ENCODE data around the gene SLC9A3.
"Not testable (repeated sequence)": the region's sequence is repeated elsewhere in the genome, so short reads cannot be mapped to it uniquely, and the experiment has no call there.

Gene SLC9A3

DNA sequence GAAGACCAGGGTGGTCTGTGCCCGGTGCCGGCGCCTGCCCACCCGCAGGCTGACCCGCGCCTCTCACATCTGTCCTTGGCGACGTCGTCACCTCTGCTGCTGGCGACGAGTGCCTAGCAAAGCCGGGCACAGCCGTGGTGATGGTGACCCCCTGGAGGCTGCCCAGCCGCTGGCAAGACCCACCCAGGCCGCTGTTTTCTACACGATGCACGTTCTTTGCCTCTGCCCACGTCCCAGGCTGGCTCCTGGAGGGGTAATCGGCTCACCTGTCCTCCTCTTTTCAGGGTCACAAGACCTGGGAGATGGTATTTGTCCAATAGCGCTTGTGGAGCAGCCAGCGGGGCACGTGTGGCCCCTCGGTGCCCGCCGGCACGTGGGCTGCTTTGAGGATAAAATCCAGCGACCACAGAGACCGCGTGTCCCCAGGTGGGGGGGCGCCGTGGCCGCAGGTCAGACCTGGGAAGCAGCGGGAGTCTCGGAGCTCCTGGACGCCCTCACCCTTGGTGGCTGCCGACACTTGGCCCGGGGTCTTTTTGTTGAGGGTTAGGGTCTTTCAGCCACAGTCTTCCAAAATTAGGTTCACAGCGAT lies 29.5 kb downstream of the SLC9A3 start:
- H3K4me3 ChIP-seq = no peak overlapping the region
- no peak overlapping the region for H3K27ac ChIP-seq

DNA sequence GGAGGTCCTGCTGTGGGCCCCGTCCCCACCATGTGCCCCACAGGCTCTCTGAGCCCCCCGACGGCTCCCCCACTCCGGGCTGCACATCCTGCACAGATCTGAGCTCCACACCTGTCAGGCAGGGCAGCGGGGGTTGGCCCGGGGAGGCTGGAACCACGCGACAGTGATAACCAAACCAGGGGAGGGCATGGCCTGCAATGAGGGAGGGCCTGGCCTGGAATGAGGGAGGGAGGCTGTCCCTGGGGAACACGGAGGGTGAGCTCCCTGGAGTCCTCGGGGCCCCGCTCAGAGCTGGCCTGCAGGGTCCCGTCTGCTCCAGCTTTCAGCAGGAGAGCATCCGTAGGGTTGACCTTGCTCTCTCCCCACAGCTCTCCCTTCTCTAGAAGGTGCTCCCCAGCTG lies 30.5 kb downstream of the SLC9A3 start:
- no peak overlapping the region for H3K27ac ChIP-seq
- no peak overlapping the region for H3K4me3 ChIP-seq

DNA sequence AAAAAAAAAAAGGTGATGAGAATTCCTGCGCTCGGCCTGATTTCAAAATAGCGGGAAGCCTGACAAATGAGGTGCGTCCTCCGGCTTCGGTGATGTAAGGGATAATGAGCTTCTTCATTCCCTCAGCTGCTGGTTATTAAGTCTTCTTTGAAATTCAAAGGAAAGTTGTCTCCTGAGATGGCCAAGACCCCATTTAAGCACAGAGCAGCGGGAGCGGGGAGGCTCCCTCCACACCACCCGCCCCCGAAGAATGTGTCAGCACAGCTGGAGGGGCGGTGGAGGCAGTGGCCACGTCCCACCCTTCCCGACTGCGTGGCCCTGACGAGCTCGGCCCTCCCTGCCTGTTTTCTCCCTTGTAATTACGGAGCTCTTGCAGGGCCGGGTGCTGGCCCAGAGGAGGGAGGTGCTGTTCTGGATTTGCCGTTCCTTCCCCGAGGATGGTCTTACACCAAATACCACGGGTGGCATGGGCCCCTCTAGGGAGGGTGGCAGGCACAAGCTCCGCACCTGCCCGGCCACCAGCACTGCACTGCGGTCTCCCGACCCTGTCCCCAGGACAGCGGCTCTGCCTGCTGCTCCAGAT lies 31.0 kb downstream of the SLC9A3 start:
- Histone ChIP-seq H3K27ac (no peak overlapping the region), H3K4me3 (no peak overlapping the region)

DNA sequence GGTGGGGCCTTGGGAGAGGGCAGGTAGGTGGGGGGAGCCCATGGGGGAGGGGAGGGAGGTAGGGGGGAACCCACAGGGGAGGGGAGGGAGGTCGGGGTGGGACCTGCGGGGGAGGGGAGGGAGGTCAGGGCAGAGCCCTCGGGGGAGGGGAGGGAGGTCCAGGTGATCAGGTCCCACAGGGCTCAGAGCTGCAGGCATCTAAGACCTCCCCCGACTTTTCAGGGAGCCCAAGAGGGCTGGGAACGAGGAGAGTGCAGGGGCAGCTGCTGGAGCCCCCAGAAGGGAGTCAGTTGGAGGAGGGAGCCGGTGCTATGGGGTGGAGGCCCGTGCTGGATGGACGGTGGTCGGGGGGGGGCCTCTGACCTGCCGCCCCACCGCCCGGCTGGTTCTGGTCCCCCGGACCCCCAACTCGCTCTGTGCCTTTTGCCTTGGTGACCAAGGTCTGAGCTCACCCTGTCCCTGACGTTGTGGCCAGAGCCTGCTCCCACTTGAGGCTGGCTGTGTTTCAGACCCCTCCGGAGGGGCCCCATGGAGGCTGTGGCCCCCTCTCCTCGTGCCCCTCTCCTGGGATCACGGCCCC lies 31.8 kb downstream of the SLC9A3 start:
- Histone ChIP-seq H3K4me3 (no peak overlapping the region), H3K27ac (no peak overlapping the region)

DNA sequence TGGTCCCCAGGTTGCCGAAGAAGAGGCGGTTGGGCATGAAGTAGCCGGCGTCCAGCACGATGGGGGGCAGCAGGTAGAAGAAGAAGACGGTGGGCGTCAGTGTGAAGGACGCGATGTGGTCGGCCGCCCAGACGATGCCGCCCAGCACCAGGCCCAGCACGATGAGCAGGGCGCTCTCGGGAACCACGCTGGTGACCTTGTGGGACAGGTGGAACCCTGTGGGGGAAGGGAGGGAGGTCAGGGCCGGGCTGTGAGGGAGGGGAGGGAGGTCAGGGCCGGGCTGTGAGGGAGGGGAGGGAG lies 32.4 kb downstream of the SLC9A3 start:
- Histone ChIP-seq H3K27ac (no peak overlapping the region), H3K4me3 (no peak overlapping the region)

DNA sequence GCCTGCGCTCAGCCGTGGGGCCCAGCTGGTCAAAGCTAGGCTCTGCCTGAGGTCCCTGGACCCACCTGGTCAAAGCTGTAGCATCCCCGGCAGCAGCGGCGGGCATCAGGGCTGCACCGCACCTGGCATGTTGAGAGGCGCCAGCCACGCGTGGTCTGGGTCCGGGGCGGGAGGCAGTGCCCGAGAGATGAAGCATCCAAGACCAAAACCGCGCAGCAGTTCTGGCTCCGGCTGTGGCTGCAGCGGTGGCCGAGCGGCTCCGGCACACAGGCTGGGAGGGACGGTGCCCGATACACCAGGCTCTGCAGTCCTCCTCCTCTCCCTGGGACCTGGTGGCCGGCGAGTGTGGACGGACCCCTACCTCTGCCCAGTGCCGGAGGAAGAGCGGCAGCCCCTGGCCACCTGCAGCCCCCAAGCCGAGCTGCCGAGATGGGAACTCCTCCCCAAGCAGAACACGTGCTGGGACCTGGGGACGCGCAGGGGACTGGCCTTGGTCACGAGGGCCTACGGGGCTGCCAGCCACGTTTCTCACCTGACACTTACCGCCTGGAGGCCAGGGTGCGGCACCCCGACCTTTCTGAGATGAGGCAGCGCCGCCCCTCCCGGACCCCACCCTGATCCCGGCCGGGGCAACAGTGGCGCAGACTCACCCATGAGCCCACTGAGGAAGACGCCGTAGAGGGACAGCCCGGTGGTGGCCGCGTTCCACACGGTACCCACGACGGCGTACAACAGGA lies 33.0 kb downstream of the SLC9A3 start:
- H3K27ac ChIP-seq = no peak overlapping the region
- H3K4me3 ChIP-seq = no peak overlapping the region

DNA sequence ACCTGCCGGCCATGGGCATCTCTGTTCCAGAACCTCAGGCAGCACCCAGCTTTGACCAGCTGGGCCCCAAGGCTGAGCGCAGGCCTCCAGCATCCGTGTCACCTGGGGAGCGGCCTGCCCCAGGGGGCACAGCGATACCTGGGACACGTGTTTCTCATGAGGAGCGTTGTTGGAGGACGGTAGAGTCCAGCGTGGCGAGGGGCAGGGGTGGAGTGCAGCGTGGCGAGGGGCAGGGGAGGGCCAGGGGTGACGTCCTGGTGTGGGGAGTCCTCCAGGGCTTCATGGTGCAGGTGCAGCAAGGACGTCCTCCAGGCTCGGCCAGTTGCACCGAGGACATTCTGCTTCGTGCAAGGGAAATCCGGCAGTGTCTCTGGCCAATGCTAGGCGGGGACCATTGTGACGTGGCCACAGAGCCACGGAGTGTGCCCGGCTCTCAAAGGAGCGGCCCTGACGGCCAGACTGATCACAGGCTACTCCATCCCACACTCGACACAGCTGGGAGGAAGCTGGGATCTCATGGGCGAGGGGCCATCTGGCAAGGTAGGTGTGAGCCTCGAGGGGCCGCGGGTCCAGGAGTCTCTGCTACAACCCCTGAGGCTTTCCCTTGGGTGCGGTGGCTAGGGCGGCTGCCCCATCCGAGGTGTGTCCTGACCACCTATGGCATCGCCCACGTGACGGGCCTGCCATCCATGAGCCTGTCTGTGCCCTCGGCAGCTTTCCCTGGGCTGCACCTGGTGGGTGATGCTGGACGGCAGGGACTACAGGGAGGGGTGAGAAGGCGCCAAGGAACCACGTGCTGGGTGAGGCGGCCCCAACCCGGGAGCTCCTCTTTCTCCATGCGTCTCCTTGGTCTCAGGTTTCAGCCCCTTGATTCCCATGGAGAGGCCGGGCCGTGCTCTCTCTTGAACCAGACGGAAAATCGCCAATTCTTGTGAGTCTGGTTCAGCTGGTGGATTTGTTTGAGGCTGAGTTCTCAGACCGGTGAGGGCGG lies 33.8 kb downstream of the SLC9A3 start:
- no peak overlapping the region for H3K27ac ChIP-seq
- H3K4me3 ChIP-seq = no peak overlapping the region

DNA sequence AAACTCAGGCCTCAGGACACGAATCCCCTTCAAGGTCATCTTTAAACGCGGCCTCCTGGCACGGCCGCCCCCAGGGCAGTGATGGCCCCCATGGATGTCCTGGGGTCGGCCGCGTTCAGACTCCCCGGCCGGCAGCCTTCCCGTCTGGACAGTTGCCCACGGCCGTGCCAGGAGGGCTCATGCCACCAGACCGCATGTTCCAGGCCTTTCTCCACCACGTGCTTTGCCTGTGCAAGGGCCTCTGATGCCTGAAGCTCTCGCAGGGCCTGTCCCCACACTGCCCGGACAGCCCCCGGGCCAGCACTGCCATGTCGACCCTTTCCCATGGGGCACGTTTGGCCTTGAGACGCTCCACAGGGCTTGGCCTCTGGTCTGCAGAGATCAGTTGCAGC lies 34.6 kb downstream of the SLC9A3 start:
- Histone ChIP-seq H3K4me3 (no peak overlapping the region), H3K27ac (no peak overlapping the region)

DNA sequence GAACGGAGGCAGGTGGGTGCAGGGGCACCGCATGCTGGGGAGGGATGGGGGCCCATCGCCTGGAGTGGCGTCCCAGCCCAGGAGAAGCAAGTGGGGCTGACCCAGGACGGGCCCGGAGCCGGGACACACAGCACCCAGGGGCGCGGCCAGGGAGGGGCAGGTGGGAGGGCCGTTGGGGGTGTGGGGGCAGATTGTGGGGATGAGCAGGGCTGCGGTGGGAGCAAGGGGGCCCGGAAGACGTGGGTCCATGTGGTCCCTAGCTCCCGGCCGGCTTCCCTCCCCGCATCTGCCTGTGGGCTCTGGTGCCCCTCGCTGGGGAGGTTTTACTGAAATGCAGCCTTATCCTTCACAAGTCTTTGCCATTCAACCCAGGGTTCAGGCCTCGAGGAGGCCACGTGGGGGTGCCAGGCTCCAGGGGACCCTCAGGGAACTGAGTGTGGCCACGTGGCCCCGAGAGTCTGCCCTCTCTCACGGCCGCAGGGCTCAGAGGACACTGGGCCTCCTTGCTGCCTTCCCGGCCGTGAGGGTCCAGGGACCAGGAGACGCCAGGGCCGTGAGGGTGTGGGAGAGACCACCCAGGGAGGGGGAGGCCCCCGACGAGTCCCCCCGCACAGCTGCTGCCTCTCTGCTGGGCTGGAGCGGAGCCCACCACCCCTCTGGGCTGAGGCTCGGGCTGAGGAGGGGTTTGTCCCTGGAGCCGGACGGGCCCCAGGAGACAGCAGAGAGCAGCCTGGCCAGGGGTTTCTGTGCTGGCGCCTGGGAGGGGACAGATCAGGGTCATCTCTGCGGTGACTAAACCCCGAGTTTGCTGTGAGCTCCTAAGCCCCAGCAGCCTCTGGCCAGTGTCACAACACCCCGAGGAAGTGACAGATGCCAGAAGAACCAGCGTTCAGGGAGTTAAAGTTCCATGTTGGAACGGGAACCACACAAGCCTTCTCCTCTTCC lies 35.2 kb downstream of the SLC9A3 start:
- H3K27ac ChIP-seq = no peak overlapping the region
- H3K4me3 ChIP-seq = no peak overlapping the region

DNA sequence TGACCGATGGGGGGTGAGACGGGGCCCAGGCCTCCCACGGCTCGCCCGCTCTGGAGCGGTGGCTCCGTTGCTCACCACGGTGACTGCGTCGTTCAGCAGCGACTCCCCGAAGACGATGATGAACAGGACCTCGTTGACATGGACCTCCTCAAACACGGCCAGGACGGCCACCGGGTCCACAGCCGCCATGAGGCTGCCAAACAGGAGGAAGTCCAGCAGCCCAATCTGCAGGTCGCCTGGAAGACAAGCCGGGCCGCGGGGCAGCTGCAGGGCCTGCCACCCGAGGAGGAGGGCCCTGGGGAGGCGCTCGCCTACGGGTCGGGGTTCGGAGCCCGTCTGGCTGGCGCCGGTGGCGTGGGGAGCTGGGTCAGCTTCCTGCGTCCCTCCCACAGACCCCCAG lies 36.0 kb downstream of the SLC9A3 start:
- Histone ChIP-seq H3K4me3 (no peak overlapping the region), H3K27ac (no peak overlapping the region)

DNA sequence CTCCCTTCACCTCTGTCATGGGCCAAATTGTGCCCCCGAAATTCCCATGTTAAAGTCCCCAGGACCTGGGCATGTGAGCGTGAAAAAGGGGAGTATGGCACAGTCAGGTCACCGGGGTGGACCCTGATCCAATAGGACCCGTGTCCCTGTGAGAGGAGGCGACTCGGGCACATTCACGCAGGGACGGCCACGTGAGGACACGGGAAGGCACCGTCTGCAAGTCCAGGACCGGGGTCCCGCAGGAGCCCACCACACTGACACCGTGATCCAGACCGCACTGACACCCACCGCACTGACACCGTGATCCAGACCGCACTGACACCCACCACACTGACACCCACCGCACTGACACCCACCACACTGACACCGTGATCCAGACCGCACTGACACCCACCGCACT lies 37.7 kb downstream of the SLC9A3 start:
- H3K4me3 ChIP-seq, H3K27ac ChIP-seq: not testable (repeated sequence)

DNA sequence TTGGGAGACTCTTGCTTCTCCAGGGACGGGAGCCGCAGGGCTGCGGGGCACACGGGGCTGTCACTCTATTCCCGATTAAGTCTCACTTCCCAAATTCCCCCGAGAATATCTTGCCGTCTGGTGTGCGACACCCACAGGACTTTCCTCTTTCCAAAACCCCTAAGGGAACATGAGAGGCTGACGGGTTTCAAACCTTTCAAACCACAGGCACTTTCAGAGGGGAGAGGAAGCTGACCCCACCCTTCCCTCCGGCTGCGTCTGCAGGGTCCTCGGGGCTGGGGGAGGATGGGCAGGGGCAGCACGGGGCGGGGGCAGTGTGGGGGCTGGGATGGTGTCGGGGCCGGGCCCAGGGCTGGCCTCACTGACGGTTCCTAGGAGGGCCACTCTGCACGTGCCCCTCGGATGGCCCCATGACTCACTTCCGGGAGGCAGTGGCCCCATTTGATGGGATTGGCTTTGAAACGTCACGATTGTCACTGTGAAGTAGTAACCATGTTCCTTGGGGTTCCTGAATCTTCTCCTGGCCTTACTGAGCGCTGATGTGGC lies 38.2 kb downstream of the SLC9A3 start:
- H3K27ac ChIP-seq = no peak overlapping the region
- no peak overlapping the region for H3K4me3 ChIP-seq

DNA sequence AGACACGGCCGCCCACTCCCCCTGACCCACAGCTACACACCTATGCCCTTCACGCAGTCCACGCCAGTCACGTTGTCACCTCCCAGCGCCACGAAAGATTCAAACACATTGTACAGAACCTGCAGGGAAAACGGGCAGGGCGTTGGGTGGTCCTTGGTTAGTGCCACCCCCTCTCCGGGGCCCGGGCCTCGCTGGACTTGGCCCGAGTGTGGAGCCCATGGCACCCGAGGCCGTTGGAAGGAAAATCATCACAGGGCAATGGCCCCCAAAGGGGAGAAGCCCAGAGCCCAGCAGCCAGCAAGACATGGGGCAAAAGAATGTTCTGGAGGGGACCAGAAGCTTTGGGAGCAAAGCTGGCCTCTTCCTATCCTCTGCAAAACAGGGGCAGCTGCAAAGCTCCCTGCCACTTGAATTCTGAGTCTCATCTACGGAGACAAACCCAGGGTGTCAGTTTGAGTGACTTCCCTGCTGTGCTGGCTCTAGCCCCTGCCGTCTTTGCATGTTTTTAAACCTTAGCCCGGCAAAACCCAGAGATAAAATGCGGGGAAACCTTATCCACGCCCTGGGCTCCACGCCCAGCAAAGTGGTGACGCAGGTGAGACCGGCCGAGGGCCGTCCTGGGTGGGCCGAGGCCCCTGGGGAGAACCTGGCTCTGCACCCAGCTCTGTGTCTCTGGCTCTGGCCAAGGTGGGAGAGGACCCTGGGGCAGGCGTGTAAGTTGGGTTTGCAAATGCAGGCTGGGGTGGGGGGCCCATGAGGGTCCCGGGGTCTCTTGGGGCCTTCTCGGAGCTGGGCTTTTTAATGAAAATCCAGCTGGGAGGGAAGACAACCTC lies 38.9 kb downstream of the SLC9A3 start:
- Histone ChIP-seq H3K4me3 (no peak overlapping the region), H3K27ac (no peak overlapping the region)

DNA sequence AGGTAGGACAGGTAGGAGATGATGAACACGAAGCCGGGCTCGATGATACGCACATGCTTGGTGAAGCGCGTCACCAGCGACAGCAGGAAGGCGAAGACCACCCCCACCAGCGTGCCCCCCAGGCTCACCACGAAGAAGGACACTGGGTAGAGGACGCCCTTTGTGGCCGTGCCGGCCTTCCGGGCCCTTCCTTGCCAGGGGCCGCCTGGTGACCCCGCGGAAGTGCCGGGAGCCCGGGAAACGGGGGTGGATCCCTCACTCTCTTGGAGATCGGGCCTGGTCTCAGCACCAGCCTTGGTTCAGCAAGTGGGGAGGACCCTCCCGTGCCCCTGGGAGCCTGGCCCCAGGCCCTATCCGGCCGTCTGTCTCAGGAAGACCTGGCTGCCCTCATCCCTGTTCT lies 39.7 kb downstream of the SLC9A3 start:
- no peak overlapping the region for H3K27ac ChIP-seq
- H3K4me3 ChIP-seq = no peak overlapping the region

DNA sequence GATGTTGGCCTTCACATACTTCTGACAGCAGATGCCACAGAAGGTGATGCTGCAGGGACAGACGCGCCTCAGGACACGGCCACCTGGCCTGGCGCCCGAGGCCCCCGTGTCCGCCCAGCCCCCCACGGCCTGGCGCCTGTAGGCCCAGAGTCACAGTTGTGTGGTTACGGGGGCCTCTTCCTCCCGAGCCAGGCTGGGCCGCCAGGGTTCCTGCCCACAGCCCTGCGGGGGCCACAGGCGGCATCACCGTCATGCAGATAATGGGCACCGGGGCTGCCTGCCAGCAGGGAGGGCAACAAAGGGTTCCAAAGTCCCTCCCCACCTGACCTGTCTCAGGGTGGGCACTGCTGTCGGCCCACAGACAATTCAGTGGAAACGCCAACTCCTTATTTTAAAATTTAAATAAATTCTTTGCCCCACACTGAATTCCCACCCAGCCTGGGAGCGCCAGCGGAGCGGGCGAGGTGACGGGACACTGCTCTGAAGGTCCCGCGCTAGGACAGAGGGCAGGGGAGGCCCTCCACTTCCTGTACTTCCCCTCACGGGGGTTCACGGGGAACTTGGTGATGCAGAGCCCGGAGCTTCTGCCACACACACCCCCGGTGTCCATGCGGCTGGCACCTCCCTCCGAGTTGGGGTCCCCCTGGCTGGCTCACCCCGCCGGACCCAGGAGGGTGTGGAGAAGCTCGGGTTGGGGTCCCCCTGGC lies 40.7 kb downstream of the SLC9A3 start:
- Histone ChIP-seq H3K4me3 (no peak overlapping the region), H3K27ac (no peak overlapping the region)

DNA sequence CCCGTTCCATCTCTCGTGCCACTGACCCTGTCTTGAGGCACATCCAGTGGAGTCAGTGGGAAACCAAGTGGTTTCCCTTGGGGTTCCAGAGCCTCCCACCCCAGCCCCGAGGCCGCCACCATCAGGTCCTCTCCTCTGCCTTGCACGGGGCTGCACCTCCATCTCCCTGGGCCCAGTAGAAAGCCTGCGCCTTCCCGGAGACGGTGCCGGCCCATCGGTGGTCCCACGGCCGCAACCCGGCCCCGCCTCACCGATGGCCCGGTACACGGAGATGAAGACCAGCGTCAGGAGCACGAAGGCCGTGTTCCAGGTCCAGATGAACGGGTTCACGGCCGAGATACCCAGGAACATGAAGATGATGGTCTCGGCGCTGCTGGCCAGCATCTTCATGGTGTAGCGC lies 41.2 kb downstream of the SLC9A3 start:
- Histone ChIP-seq H3K27ac (no peak overlapping the region), H3K4me3 (no peak overlapping the region)

DNA sequence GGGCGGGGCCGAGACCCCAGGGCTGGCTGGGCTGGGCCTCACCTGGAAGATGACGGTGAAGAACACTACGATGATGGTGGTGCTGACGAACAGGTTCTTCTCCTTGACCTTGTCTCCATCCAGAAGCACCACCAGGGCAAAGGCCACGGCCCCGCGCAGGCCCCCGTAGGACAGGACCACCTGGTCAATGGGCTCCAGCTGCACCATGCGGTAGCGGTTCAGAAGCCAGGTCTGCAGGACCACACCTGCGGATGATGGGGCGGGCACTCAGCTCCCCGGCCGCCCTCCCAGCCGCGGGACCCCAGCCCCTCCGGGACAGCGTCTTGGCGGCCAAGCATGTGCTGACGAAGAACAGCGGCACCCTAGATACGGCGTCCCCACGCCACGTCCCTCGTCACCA lies 41.7 kb downstream of the SLC9A3 start:
- no peak overlapping the region for H3K27ac ChIP-seq
- H3K4me3 ChIP-seq = no peak overlapping the region
